ENCODE measurements around the gene STKLD1.
"Not testable (repeated sequence)": the region's sequence is repeated elsewhere in the genome, so short reads cannot be mapped to it uniquely, and the experiment has no call there.

Gene STKLD1

DNA sequence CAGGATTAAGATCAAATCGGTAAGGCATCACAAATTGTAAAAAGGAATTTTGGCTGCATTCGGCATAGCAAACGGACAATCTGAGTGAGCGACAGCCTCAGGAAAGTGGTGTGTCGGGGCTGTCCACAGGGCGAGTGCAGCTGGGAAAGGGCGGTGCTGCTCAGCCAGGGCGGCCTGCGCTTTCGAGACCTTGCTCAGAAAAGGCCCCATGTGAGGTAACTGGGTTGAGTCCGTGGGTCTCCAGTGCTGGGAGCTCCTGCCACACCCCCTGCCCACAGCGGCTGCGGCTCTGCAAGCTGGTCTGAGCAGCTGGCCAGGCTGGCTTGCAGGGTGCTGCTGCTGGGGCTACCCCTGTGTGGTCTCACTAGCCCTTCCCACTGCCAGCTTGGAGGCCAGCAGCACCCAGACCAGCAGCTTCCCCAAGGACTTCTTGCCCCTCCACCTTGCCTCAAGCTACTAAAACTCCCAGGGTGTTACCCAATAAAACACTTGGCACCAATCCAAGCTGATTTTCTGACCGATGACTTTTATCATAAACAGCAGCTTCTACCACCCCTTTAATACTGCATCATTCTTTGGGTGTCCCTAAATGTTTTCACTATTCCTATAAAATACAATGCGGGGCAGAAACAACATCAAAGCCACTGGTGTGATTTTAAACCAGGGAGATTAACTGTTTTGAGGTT, 13.7 kb upstream of the STKLD1 start:
- no peak for DNase-seq (ENCODE audit: low read depth in 2 of 2)

GRCh38 chr9:133366435-133366834, 9.7 kb upstream of the STKLD1 start:
- no peak for DNase-seq (ENCODE audit: low read depth in 2 of 2)

- no peak for DNase-seq (ENCODE audit: low read depth in 2 of 2)
Observed at GRCh38 chr9:133367221-133367620, 8.9 kb upstream of the STKLD1 start.

DNA sequence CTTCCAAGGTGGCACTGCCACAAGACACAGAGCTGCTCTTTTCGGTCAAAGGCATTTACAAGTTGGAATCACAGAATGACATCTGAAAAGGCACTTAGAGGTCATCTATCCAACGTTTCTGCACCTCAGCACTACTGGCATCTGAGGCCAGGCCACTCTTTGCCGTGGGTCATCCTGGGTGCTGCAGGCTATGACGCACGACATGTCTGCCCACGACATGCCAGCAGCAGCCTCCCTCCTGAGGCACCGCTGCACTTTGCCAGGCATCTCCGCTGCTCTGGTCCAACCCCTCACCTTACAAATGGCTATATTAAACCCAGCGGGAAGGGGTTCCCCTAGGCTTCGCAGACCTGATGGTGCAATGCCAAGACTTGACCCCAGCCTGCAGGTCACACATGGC, 8.4 kb upstream of the STKLD1 start:
- no peak for DNase-seq (ENCODE audit: low read depth in 2 of 2)

- no peak for DNase-seq (ENCODE audit: low read depth in 2 of 2)
Observed at GRCh38 chr9:133368249-133368881, 7.8 kb upstream of the STKLD1 start.

- no peak for DNase-seq (ENCODE audit: low read depth in 2 of 2)
Observed at GRCh38 chr9:133369422-133369821, 6.7 kb upstream of the STKLD1 start.

- no peak for DNase-seq (ENCODE audit: low read depth in 2 of 2)
Observed at GRCh38 chr9:133369933-133370332, 6.2 kb upstream of the STKLD1 start.

DNA sequence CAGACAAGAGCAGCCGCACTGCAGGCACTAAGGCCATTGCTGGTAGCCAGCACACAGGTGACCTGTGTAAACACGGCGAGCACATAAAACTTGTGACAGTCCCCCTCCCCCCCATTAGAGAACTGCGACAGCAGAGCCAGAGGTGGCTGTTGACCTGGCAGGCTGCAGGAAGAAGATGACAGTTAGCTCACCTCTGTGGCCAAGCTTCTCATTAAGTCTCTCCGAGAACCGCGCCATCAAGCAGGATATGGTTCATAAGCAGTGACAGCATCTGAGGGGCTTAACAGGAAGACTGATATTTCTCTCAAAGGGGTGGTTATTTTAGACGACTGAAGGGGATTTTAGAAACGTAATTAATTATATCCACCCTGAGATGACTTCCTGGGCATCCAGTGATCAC, 5.5 kb upstream of the STKLD1 start:
- DNase-seq (ENCODE audit: low read depth in 2 of 2): no peak

- DNase-seq (ENCODE audit: low read depth in 2 of 2): peak; percentile 34 to 38
Observed at GRCh38 chr9:133371261-133371711, 4.9 kb upstream of the STKLD1 start.

DNA sequence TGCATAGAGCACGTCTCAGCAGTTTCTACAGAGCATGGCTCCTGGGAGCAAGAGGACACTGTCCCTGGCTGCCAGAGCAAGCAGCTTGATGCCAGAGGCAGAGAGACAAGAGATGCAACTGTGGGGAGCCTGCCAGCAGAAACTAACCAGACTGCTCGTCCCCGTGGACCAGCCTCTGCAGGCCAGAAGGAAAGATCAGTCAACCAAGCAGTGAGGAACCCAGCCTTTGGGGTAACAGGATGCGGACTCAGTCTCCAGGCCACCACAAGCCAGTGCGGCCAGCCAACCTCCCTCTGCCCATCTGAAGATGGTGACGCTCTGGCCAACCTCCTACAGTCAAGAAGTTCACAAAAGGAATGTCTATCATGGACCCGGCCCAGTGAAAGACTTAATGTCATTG, 4.0 kb upstream of the STKLD1 start:
- DNase-seq (ENCODE audit: low read depth in 2 of 2): no peak

- DNase-seq (ENCODE audit: low read depth in 2 of 2): no peak
Observed at GRCh38 chr9:133374612-133375115, 1.5 kb upstream of the STKLD1 start.

- no peak for DNase-seq (ENCODE audit: low read depth in 2 of 2)
Observed at GRCh38 chr9:133375116-133375723, 946 bp upstream of the STKLD1 start.

DNA sequence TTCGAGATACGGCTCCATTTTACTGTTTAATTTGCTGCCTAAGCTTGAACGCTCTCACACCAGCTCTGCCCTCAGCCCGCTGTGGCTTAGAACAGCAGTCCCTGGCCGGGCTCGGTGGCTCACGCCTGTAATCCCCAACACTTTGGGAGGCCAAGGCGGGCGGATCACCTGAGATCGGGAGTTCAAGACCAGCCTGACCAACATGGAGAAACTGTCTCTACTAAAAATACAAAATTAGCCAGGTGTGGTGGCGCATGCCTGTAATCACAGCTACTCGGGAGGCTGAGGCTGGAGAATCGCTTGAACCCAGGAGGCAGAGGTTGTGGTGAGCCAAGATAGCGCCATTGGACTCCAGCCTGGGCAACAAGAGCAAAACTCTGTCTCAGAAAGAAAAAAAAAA, 1.1 kb downstream of the STKLD1 start:
- not testable (repeated sequence) for DNase-seq (ENCODE audit: low read depth in 2 of 2)

DNA sequence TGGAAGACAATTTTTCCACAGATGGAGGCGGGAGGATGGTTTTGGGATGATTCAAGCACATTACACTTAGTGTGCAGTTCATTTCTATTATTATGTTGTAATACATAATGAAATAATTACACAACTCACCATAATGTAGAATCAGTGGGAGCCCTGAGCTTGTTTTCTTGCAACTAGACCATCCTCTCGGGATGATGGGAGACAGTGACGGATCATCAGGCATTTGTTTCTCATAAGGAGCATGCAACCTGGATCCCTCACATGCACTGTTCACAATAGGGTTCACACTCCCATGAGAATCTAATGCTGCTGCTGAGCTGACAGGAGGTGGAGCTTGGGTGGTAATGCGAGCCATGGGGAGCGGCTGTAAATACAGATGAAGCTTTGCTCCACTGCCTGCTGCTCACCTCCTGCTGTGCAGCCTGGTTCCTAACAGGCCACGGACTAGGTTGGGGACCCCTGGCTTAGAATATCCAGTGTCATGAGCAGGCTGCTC, 1.6 kb downstream of the STKLD1 start:
- no peak for DNase-seq (ENCODE audit: low read depth in 2 of 2)

DNA sequence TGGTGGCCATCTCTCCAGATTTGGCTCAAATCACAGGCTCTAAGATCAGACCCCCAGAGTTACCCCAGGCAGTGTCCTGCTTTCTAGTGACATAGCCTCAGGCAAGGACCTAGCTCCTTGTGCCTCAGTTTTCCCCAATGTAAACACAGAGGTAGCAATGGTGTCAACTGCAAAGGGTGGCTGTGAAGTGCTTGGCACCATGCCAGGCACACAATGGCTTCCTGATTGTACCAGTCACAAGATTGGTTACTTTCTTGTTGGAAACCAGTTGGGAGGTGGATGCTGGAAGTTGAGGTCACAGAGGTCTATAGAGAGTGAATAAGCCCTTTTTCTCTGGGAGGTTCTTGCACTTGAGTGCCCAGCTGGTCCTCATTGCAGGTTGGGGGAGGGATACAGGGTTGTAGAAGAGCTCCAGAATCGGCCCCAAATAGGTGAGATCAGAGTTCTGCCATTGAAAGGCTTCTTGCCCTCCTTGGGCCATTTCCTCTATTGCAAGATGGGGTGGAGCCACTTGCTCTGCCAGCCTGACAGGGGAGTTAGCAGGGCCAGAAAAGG, 2.3 kb downstream of the STKLD1 start:
- DNase-seq (ENCODE audit: low read depth in 2 of 2): no peak

GRCh38 chr9:133379153-133380086, 3.3 kb downstream of the STKLD1 start:
- DNase-seq (ENCODE audit: low read depth in 2 of 2): no peak

DNA sequence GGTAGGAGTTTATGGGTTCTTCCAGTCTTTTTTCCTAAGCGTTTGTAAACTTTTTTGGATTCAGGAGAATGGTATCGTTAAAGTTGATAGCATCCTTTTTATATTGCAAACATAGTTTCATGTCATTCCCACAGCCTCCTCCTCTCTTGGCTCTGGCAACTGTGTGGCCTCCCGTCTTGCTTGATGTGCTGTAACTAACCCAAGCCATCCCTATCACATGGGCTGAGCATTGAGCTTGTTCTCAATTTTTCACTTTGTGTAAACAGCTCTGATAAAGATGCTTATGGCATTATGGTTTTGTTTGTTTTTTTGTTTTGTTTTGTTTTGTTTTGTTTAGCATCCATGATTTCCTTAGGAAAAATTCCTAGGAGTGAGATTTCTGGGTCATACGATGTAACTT, 4.6 kb downstream of the STKLD1 start:
- no peak for DNase-seq (ENCODE audit: low read depth in 2 of 2)

GRCh38 chr9:133382507-133383141, 6.5 kb downstream of the STKLD1 start:
- DNase-seq (ENCODE audit: low read depth in 2 of 2): no peak

- DNase-seq (ENCODE audit: low read depth in 2 of 2): no peak
Observed at GRCh38 chr9:133383438-133383837, 7.3 kb downstream of the STKLD1 start.

- DNase-seq (ENCODE audit: low read depth in 2 of 2): no peak
Observed at GRCh38 chr9:133384736-133385321, 8.7 kb downstream of the STKLD1 start.

DNA sequence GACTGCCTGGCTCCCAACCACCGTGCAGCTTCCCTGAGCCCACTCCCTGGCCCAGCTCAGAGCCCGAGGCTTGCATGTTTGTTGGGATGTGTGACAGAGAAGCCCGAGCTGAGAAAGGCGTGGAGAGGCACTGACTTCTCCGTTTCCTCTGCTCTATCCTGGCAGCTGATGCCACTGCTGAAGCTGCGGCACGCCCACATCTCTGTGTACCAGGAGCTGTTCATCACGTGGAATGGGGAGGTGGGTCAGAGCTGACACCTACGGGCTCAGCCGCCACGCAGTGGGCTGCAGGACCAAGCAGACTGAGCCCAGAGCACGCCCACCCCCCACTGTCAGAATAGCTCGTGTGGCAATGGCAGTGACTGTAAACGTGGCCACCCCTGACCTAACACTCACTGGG, 9.3 kb downstream of the STKLD1 start:
- DNase-seq (ENCODE audit: low read depth in 2 of 2): no peak
